Measurements from ENCODE around the gene HAS3. TPM values are rescaled to one million over a fixed set of nuclear protein-coding genes. Genes with fewer than 3 reads are reported as not detected.

Gene HAS3
- polyA plus RNA-seq, 1 donor (not counting 4 experiments of a cell fraction or from before 2014, with no cell fraction given) = 132 TPM

DNA sequence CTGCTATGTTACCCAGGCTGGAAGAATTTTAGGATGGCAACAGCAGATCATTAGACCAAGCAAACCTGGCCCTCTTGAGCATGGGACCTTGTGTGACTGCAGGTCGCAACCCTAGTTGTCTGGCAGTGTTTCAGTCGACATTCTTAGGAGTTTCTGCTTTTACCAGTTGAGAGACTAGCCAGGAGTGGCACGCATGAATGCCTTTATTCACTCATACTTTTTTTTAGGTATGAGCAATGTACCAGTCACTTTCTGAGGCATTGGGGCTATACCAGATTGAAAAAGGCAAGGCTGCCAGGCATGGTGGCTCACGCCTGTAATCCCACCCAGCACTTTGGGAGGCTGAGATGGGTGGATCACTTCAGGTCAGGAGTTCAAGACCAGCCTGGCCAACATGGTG is 28.2 kb upstream of the HAS3 start:
- H3K9me3 ChIP-seq (ENCODE audit: control insufficient read depth, low read depth, low read length) = no peaks in the 10 kb centered on the region
- H4K20me1 ChIP-seq (ENCODE audit: control insufficient read depth, extremely low read depth, insufficient read depth, low read length) = no peaks in the 10 kb centered on the region
- no peaks in the 10 kb centered on the region for H3K79me2 ChIP-seq (ENCODE audit: control insufficient read depth, insufficient read depth, low read length)
- no peaks in the 10 kb centered on the region for H3K36me3 ChIP-seq (ENCODE audit: control insufficient read depth in 2 of 2, extremely low read depth in 1 of 2, insufficient read depth in 2 of 2, low read length in 2 of 2)
- peak; percentile 85 for FAIRE-seq
- peaks cover 27% of the 10 kb centered on the region for H3K4me1 ChIP-seq (ENCODE audit: control insufficient read depth, extremely low read depth, insufficient read depth, low read length)
- peak overlapping the region; percentile 46 for H3K9ac ChIP-seq (ENCODE audit: control insufficient read depth, extremely low read depth, insufficient read depth, low read length)
- no peaks in the 10 kb centered on the region for H3K9me1 ChIP-seq (ENCODE audit: control insufficient read depth, extremely low read depth, insufficient read depth, low read length)
- H3K4me3 ChIP-seq (ENCODE audit: control insufficient read depth in 2 of 3, extremely low read depth in 1 of 3, insufficient read depth in 2 of 3, low read depth in 1 of 3, low read length in 3 of 3) = no peak overlapping the region
- TF ChIP-seq EZH2 (IDR thresholded peaks at IDR 0.05; ENCODE audit: low read length) = no peak
- TF ChIP-seq, protein P1, sequence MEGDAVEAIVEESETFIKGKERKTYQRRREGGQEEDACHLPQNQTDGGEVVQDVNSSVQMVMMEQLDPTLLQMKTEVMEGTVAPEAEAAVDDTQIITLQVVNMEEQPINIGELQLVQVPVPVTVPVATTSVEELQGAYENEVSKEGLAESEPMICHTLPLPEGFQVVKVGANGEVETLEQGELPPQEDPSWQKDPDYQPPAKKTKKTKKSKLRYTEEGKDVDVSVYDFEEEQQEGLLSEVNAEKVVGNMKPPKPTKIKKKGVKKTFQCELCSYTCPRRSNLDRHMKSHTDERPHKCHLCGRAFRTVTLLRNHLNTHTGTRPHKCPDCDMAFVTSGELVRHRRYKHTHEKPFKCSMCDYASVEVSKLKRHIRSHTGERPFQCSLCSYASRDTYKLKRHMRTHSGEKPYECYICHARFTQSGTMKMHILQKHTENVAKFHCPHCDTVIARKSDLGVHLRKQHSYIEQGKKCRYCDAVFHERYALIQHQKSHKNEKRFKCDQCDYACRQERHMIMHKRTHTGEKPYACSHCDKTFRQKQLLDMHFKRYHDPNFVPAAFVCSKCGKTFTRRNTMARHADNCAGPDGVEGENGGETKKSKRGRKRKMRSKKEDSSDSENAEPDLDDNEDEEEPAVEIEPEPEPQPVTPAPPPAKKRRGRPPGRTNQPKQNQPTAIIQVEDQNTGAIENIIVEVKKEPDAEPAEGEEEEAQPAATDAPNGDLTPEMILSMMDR (optimal IDR thresholded peaks at IDR 0.05 in 1 of 3, IDR thresholded peaks at IDR 0.05 in 1 of 3, conservative IDR thresholded peaks at IDR 0.05 in 1 of 3; ENCODE audit: extremely low read depth in 1 of 3, insufficient read depth in 2 of 3, low read length in 3 of 3) = no peak
- dilution Hi-C loops (cut with MboI; ENCODE audit: extremely low pct_ligation_motif_present, low sequenced_read_pairs) = no loop called here
- peak overlapping the region; percentile 84 for H3K27ac ChIP-seq (ENCODE audit: control insufficient read depth, insufficient read depth, low read length)
- H3K27me3 ChIP-seq (ENCODE audit: control insufficient read depth, extremely low read depth, insufficient read depth, low read length) = no peaks in the 10 kb centered on the region
- H3K4me2 ChIP-seq (ENCODE audit: control insufficient read depth, extremely low read depth, insufficient read depth, low read depth, low read length) = peak overlapping the region; percentile 33
- H2AFZ ChIP-seq (ENCODE audit: control insufficient read depth, low read length) = no peak overlapping the region
- DNase-seq (ENCODE audit: low read depth, low spot score) = no peak

DNA sequence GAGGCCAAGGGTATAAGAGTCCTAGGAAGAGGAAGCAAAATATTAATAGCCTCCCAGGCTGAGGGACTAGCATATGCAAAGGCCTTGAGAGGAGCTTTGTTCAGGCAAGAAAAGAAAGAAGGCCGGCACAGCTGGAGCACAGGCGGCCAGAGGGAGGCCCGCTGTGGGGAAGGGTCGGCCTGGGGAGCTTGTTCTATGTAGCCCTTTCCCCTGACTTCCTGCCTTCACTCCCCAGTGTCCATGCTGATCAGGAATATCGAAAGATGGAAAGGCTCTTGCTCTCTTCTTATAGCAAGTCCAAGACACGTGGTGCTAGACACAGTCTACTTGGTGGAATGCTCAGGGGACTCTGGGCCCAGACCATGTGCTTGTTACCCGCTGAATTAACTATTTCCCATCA is 27.4 kb upstream of the HAS3 start:
- Histone ChIP-seq H3K9me1 (ENCODE audit: control insufficient read depth, extremely low read depth, insufficient read depth, low read length) (no peaks in the 10 kb centered on the region), H3K9ac (ENCODE audit: control insufficient read depth, extremely low read depth, insufficient read depth, low read length) (no peak overlapping the region), H3K4me2 (ENCODE audit: control insufficient read depth, extremely low read depth, insufficient read depth, low read depth, low read length) (no peak overlapping the region), H3K9me3 (ENCODE audit: control insufficient read depth, low read depth, low read length) (no peaks in the 10 kb centered on the region), H3K27me3 (ENCODE audit: control insufficient read depth, extremely low read depth, insufficient read depth, low read length) (no peaks in the 10 kb centered on the region), H3K79me2 (ENCODE audit: control insufficient read depth, insufficient read depth, low read length) (no peaks in the 10 kb centered on the region), H3K36me3 (ENCODE audit: control insufficient read depth in 2 of 2, extremely low read depth in 1 of 2, insufficient read depth in 2 of 2, low read length in 2 of 2) (no peaks in the 10 kb centered on the region), H3K4me3 (ENCODE audit: control insufficient read depth in 2 of 3, extremely low read depth in 1 of 3, insufficient read depth in 2 of 3, low read depth in 1 of 3, low read length in 3 of 3) (no peak overlapping the region), H3K27ac (ENCODE audit: control insufficient read depth, insufficient read depth, low read length) (no peak overlapping the region), H2AFZ (ENCODE audit: control insufficient read depth, low read length) (no peak overlapping the region), H4K20me1 (ENCODE audit: control insufficient read depth, extremely low read depth, insufficient read depth, low read length) (no peaks in the 10 kb centered on the region), H3K4me1 (ENCODE audit: control insufficient read depth, extremely low read depth, insufficient read depth, low read length) (peaks cover 18% of the 10 kb centered on the region)
- TF ChIP-seq, protein P1 (optimal IDR thresholded peaks at IDR 0.05 in 1 of 3, IDR thresholded peaks at IDR 0.05 in 1 of 3, conservative IDR thresholded peaks at IDR 0.05 in 1 of 3; ENCODE audit: extremely low read depth in 1 of 3, insufficient read depth in 2 of 3, low read length in 3 of 3) = no peak
- TF ChIP-seq EZH2 (IDR thresholded peaks at IDR 0.05; ENCODE audit: low read length) = no peak
- FAIRE-seq (no peak), DNase-seq (ENCODE audit: low read depth, low spot score) (no peak)
- dilution Hi-C loops (cut with MboI; ENCODE audit: extremely low pct_ligation_motif_present, low sequenced_read_pairs) = no loop called here
